CD14-positive monocyte (primary cell): ENCODE measurements around the gene ZIC1. TPM values are rescaled to one million over a fixed set of nuclear protein-coding genes. Genes with fewer than 3 reads are reported as not detected.

Experiments
- DNase-seq, 3 donors: peaks; one replicate each; pipeline ENCODE4 v3.0.0-alpha.2; 2011 to 2022
- H2AFZ ChIP-seq: 2 replicates; pipeline ENCODE4 v1.6.0; 2012; ENCODE audit warnings: mild to moderate bottlenecking, low read depth, low read length, inconsistent platforms; ENCODE audit not compliant: insufficient read depth, poor library complexity, severe bottlenecking
- H3K27ac ChIP-seq, 2 donors: 1 replicate in 1 of 2; 2 replicates in 1 of 2; pipeline ENCODE4 v1.5.1; 2012 to 2013; ENCODE audit warnings: low read length in 2 of 2, control low read depth in 1 of 2, inconsistent platforms in 1 of 2, low read depth in 1 of 2, mild to moderate bottlenecking in 1 of 2
- H3K27me3 ChIP-seq, 2 donors: one replicate each; pipeline versions ENCODE4 v1.6.0 to v1.6.1; 2011 to 2013; ENCODE audit warnings: low read length in 2 of 2; ENCODE audit not compliant: control insufficient read depth in 2 of 2, insufficient read depth in 2 of 2
- H3K36me3 ChIP-seq, 2 donors: replicated peaks in 1 of 2; 1 replicate in 1 of 2; 2 replicates in 1 of 2; pipeline versions ENCODE4 v1.5.1 to v1.6.1; 2012 to 2013; ENCODE audit warnings: low read length in 2 of 2, control low read depth in 1 of 2, inconsistent platforms in 1 of 2, mild to moderate bottlenecking in 1 of 2; ENCODE audit not compliant: insufficient read depth in 2 of 2, control insufficient read depth in 1 of 2
- H3K4me1 ChIP-seq, 2 donors: 1 replicate in 1 of 2; 2 replicates in 1 of 2; pipeline versions ENCODE4 v1.5.1 to v1.6.1; 2012 to 2013; ENCODE audit warnings: low read length in 2 of 2, control low read depth in 1 of 2, inconsistent platforms in 1 of 2, mild to moderate bottlenecking in 1 of 2, moderate library complexity in 1 of 2; ENCODE audit not compliant: insufficient read depth in 2 of 2, control insufficient read depth in 1 of 2
- H3K4me2 ChIP-seq: replicated peaks from 2 replicates; pipeline ENCODE3; 2012; ENCODE audit warnings: low read length, moderate library complexity, mild to moderate bottlenecking; ENCODE audit not compliant: poor library complexity, severe bottlenecking; ENCODE audit errors: extremely low read depth
- H3K4me3 ChIP-seq, 3 experiments: fragments of 200-600 bp in 1 of 3; sonication (generic) in 1 of 3; replicated peaks in 1 of 3; 1 replicate in 2 of 3; 2 replicates in 1 of 3; pipeline ENCODE4 v1.5.1; 2011 to 2013; ENCODE audit warnings: low read length in 3 of 3, mild to moderate bottlenecking in 3 of 3, control low read depth in 2 of 3, low read depth in 2 of 3, inconsistent platforms in 1 of 3, moderate library complexity in 1 of 3
- H3K79me2 ChIP-seq: 2 replicates; pipeline ENCODE4 v1.6.0; 2012; ENCODE audit warnings: mild to moderate bottlenecking, control low read depth, inconsistent platforms, low read length, moderate library complexity; ENCODE audit not compliant: insufficient read depth
- H3K9ac ChIP-seq: 2 replicates; pipeline ENCODE4 v1.6.0; 2017; ENCODE audit warnings: low read length, mild to moderate bottlenecking; ENCODE audit not compliant: insufficient read depth, poor library complexity, severe bottlenecking
- H3K9me3 ChIP-seq, 2 donors: replicated peaks in 1 of 2; 1 replicate in 1 of 2; 2 replicates in 1 of 2; pipeline versions ENCODE4 v1.5.1 to v1.6.1; 2012 to 2013; ENCODE audit warnings: low read length in 2 of 2, control low read depth in 1 of 2; ENCODE audit not compliant: control insufficient read depth in 1 of 2, insufficient read depth in 1 of 2
- H4K20me1 ChIP-seq: 2 replicates; pipeline ENCODE4 v1.6.0; 2012; ENCODE audit warnings: mild to moderate bottlenecking, low read length, control low read depth, moderate library complexity; ENCODE audit not compliant: insufficient read depth
- H3K27ac Mint-ChIP-seq, 7 donors: one replicate each; pipeline ENCODE4 v1.8.0; 2020; ENCODE audit warnings: mild to moderate bottlenecking in 7 of 7, mixed read lengths in 7 of 7, moderate library complexity in 6 of 7, inconsistent platforms in 2 of 7
- H3K27me3 Mint-ChIP-seq, 3 donors: one replicate each; pipeline ENCODE4 v1.8.0; 2021 to 2022; ENCODE audit warnings: low read depth in 3 of 3, mild to moderate bottlenecking in 3 of 3, mixed read lengths in 3 of 3, moderate library complexity in 3 of 3, inconsistent platforms in 1 of 3
- H3K36me3 Mint-ChIP-seq, 2 donors: one replicate each; pipeline ENCODE4 v1.8.0; 2020; ENCODE audit warnings: mixed read lengths in 2 of 2, inconsistent platforms in 1 of 2, mild to moderate bottlenecking in 1 of 2
- H3K4me1 Mint-ChIP-seq: one replicate; pipeline ENCODE4 v1.8.0; 2020; ENCODE audit warnings: mild to moderate bottlenecking, mixed read lengths
- H3K4me3 Mint-ChIP-seq, 2 donors: one replicate each; pipeline ENCODE4 v1.8.0; 2020; ENCODE audit warnings: mild to moderate bottlenecking in 2 of 2, mixed read lengths in 2 of 2, moderate library complexity in 1 of 2
- H3K9me3 Mint-ChIP-seq, 7 donors: one replicate each; pipeline ENCODE4 v1.8.0; 2020 to 2022; ENCODE audit warnings: mixed read lengths in 7 of 7, mild to moderate bottlenecking in 6 of 7, moderate library complexity in 6 of 7, inconsistent platforms in 2 of 7
- CTCF ChIP-seq: fragments of 200-600 bp; IDR thresholded peaks from one replicate; pipeline ENCODE4 v1.8.0; 2022; ENCODE audit warnings: antibody characterized with exemption, mild to moderate bottlenecking
- WGBS: methylation state at CpG from one replicate; pipeline ENCODE4 v1.1.5; 2013; ENCODE audit warnings: missing lambda C conversion rate; ENCODE audit not compliant: insufficient coverage; 5-methylcytosine and 5-hydroxymethylcytosine counted together
- intact Hi-C, 2 donors: fragments of 100-400 bp; cut with micrococcal nuclease; formaldehyde crosslinking; loops; one replicate each; pipeline versions ENCODE4 v1.15.0 to v1.15.1; 2023
- polyA plus RNA-seq, 3 donors: library from polyadenylated mRNA; depleted of rRNA in 1 of 3; unstranded in 2 of 3; stranded (reverse) in 1 of 3; fragments of 300-500 nt in 2 of 3; fragments of >200 nt in 1 of 3; fragmentation: Illumina TruSeq in 2 of 3; gene quantifications; 1 replicate in 2 of 3; 2 replicates in 1 of 3; pipeline ENCODE4 v1.2.3, GENCODE V29; 2012 to 2021

The ZIC1 gene
- polyA plus RNA-seq, 3 donors: not detected

- no peak overlapping the region for H3K4me3 ChIP-seq
- Mint-ChIP-seq H3K36me3 (peaks cover 12 to 13% of the 10 kb centered on the region in 2 donors), H3K27me3 (peaks cover 98 to 100% (median 100%) of the 10 kb centered on the region in 3 donors), H3K4me3 (peak overlapping the region; percentile 27 to 80), H3K9me3 (peaks cover 14 to 67% (median 55%) of the 10 kb centered on the region in 7 donors), H3K4me1 (peaks cover 8% of the 10 kb centered on the region), H3K27ac (no peak overlapping the region)
- intact Hi-C loops: no loop called here
- H3K4me2 ChIP-seq: peak overlapping the region; percentile 22
- H3K27ac ChIP-seq: no peak overlapping the region
- H3K79me2 ChIP-seq: no peaks in the 10 kb centered on the region
- DNase-seq: no peak
- H4K20me1 ChIP-seq: no peaks in the 10 kb centered on the region
- no peaks in the 10 kb centered on the region for H3K4me1 ChIP-seq
- WGBS: 3% methylated on average over 41 of the region's 54 CpGs
- H3K9ac ChIP-seq: no peak overlapping the region
- H3K9me3 ChIP-seq: peaks cover 46 to 81% of the 10 kb centered on the region in 2 donors
- no peaks in the 10 kb centered on the region for H3K36me3 ChIP-seq
- TF ChIP-seq CTCF: no peak
- H3K27me3 ChIP-seq: peaks cover 95 to 100% of the 10 kb centered on the region in 2 donors
- H2AFZ ChIP-seq: no peak overlapping the region
Measured at GRCh38 chr3:147418808-147419701, 9.9 kb downstream of the ZIC1 start.

GRCh38 chr3:147419781-147420224, 10.6 kb downstream of the ZIC1 start:
- no peaks in the 10 kb centered on the region for H3K36me3 ChIP-seq
- Mint-ChIP-seq H3K4me1 (peaks cover 8% of the 10 kb centered on the region), H3K27me3 (peaks cover 98 to 100% (median 100%) of the 10 kb centered on the region in 3 donors), H3K36me3 (peaks cover 12 to 13% of the 10 kb centered on the region in 2 donors), H3K4me3 (peak overlapping the region in 1 of 2 donors; percentile 80), H3K9me3 (peaks cover 14 to 63% (median 55%) of the 10 kb centered on the region in 7 donors), H3K27ac (no peak overlapping the region)
- 12% methylated on average over 9 of the region's 10 CpGs for WGBS
- no peak overlapping the region for H3K27ac ChIP-seq
- no peak overlapping the region for H3K9ac ChIP-seq
- intact Hi-C loops: no loop called here
- DNase-seq: no peak
- no peaks in the 10 kb centered on the region for H3K79me2 ChIP-seq
- H4K20me1 ChIP-seq: no peaks in the 10 kb centered on the region
- no peak for TF ChIP-seq CTCF
- peaks cover 53 to 80% of the 10 kb centered on the region in 2 donors for H3K9me3 ChIP-seq
- H3K4me2 ChIP-seq: no peak overlapping the region
- H2AFZ ChIP-seq: no peak overlapping the region
- peaks cover 95 to 100% of the 10 kb centered on the region in 2 donors for H3K27me3 ChIP-seq
- no peak overlapping the region for H3K4me3 ChIP-seq
- no peaks in the 10 kb centered on the region for H3K4me1 ChIP-seq
